Caco-2 (cell line): ENCODE measurements around the gene FBXO17. TPM values are rescaled to one million over a fixed set of nuclear protein-coding genes. Genes with fewer than 3 reads are reported as not detected.

Source experiments
- Bru-seq: library from RNA; stranded (reverse); fragments of 400-500 nt; gene quantifications from one replicate; lab custom pipeline; 2021; lab: Mats Ljungman, UMichigan
- BruChase-seq, 2 experiments: library from RNA; stranded (reverse); fragments of 400-500 nt; gene quantifications; one replicate each; lab custom pipeline; 2021; lab: Mats Ljungman, UMichigan
- BruUV-seq: library from RNA; stranded (reverse); fragments of 400-500 nt; replicated peaks from 2 replicates; lab custom pipeline; 2021; lab: Mats Ljungman, UMichigan
- CTCF ChIA-PET: fragments of 300-600 bp; sonication (Branson Sonifier 250); formaldehyde crosslinking; loops from one replicate; lab custom pipeline; 2022; ENCODE audit warnings: antibody characterized with exemption; lab: Charles Lee
- POLR2A ChIA-PET: fragments of 300-600 bp; sonication (Branson Sonifier 250); formaldehyde crosslinking; loops from one replicate; lab custom pipeline; 2022; ENCODE audit warnings: antibody characterized with exemption; lab: Charles Lee
- DNase-seq, 2 experiments: peaks; one replicate each; pipeline versions ENCODE4 v3.0.0 to v3.0.0-alpha.2; 2020 to 2022
- H3K27me3 ChIP-seq: replicated peaks from 2 replicates; pipeline ENCODE4 v1.6.0; 2011; ENCODE audit warnings: low read length; ENCODE audit not compliant: control insufficient read depth, insufficient read depth
- H3K36me3 ChIP-seq: 2 replicates; pipeline ENCODE4 v1.5.1; 2011; ENCODE audit warnings: low read length; ENCODE audit not compliant: control insufficient read depth, insufficient read depth
- H3K4me1 ChIP-seq: fragments of 250-450 bp; sonication (Bioruptor Pico); 2 replicates; pipeline ENCODE4 v1.5.1; 2020; ENCODE audit warnings: mild to moderate bottlenecking
- H3K4me3 ChIP-seq: 2 replicates; pipeline ENCODE4 v1.5.1; 2011; ENCODE audit warnings: low read depth, mild to moderate bottlenecking, control low read depth, low read length
- H3K9me3 ChIP-seq: fragments of 250-450 bp; sonication (Bioruptor Pico); 2 replicates; pipeline ENCODE4 v1.5.1; 2020; ENCODE audit warnings: mild to moderate bottlenecking, moderate library complexity
- H3K27ac Mint-ChIP-seq: one replicate; pipeline ENCODE4 v1.8.0; 2022; ENCODE audit warnings: mixed read lengths; ENCODE audit not compliant: unreplicated experiment
- H3K27me3 Mint-ChIP-seq: one replicate; pipeline ENCODE4 v1.8.0; 2022; ENCODE audit warnings: mixed read lengths; ENCODE audit not compliant: insufficient read depth, unreplicated experiment
- H3K36me3 Mint-ChIP-seq: one replicate; pipeline ENCODE4 v1.8.0; 2022; ENCODE audit warnings: mild to moderate bottlenecking, mixed read lengths; ENCODE audit not compliant: insufficient read depth, unreplicated experiment
- H3K4me1 Mint-ChIP-seq: one replicate; pipeline ENCODE4 v1.8.0; 2022; ENCODE audit warnings: low read depth, mixed read lengths; ENCODE audit not compliant: unreplicated experiment
- H3K4me3 Mint-ChIP-seq: one replicate; pipeline ENCODE4 v1.8.0; 2022; ENCODE audit warnings: mild to moderate bottlenecking, moderate library complexity, mixed read lengths; ENCODE audit not compliant: unreplicated experiment
- H3K9me3 Mint-ChIP-seq: one replicate; pipeline ENCODE4 v1.8.0; 2022; ENCODE audit warnings: mixed read lengths; ENCODE audit not compliant: unreplicated experiment
- CTCF ChIP-seq, 2 experiments: fragments of 200-600 bp in 1 of 2; IDR thresholded peaks; 1 replicate in 1 of 2; 2 replicates in 1 of 2; pipeline versions ENCODE4 v1.5.1 to v1.8.0; 2011 to 2022; ENCODE audit warnings: antibody characterized with exemption in 1 of 2, control low read depth in 1 of 2, inconsistent platforms in 1 of 2, low read depth in 1 of 2, low read length in 1 of 2, mild to moderate bottlenecking in 1 of 2, moderate library complexity in 1 of 2; ENCODE audit not compliant: insufficient read depth in 1 of 2, severe bottlenecking in 1 of 2, unreplicated experiment in 1 of 2
- intact Hi-C: fragments of 100-400 bp; cut with micrococcal nuclease; formaldehyde crosslinking; loops from one replicate; pipeline ENCODE4 v1.10.0; 2022; ENCODE audit not compliant: unreplicated experiment
- long read RNA-seq: library from polyadenylated mRNA; stranded (forward); transcript quantifications from one replicate; pipeline ENCODE4 v2.0.0, GENCODE V29; 2022
- total RNA-seq: library from RNA; stranded (reverse); gene quantifications from 2 replicates; pipeline ENCODE4 v1.2.3, GENCODE V29; 2022

FBXO17 gene
- total RNA-seq (42.8 and 45.2 TPM in 2 replicates), Bru-seq, nascent RNA (percentile 78 among the genes with signal in this experiment), BruChase-seq, experiment 1, labeled RNA remaining after a 2-hour chase (percentile 77 among the genes with signal in this experiment), BruChase-seq, experiment 2, labeled RNA remaining after a 6-hour chase (percentile 80 among the genes with signal in this experiment)
- long read RNA-seq, transcript FBXO17-201 (6 exons, 2,386 nt), result major isoform, 16 of 47 reads
- long read RNA-seq, partial matches to known transcripts, result 7 of 47 reads
- long read RNA-seq, other reads (novel, unspliced or antisense), result 23 of 47 reads

DNA sequence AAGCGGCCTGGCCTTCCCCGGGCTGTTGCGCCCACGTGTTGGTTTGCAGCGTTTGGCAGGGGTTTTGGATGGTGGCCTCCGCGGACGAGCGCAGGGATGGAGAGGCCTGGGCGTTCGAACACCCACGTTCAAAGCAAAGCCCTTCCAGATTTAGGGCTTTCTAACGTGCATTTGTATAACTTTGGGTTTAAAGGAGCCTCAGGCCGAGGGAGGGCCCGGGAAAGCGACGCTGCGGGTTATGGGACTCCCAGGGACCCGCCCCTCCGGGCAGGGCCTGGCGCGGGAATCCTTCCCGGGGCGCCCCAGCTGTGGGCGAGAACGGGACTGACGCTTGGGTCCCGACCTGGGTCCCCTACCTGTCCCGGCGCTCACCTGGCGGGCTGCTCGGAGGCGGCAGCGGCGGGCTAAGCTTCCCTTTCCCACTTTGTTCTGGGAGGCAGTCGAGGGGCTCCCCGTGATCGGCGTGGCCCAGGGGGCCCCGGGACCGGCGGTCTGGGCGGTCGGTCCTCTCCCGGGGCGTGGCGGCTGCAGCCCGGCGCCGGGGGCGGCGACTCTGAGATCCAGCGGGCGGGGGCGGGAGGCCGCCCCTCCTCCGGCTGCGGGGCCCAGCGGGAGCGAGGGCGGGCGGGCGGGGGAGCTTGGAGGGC is at the start of gene FBXO17:
TSS of gene FBXO17 (minus strand) at position 529 of the 647 bp plus-strand sequence. CDS start 25,423 bp downstream, outside the sequence.
- H3K9me3 ChIP-seq, result peaks cover 7% of the 10 kb centered on the region
- H3K36me3 ChIP-seq, result no peaks in the 10 kb centered on the region; the same call in 1 of the 2 replicates
- H3K4me1 ChIP-seq, result peaks cover 15% of the 10 kb centered on the region
- peak; percentile 75 to 87 for DNase-seq
- TF ChIP-seq CTCF (IDR thresholded peaks at IDR 0.05; ENCODE audit: insufficient read depth in 1 of 2, low read depth in 1 of 2, low read length in 1 of 2, severe bottlenecking in 1 of 2, unreplicated experiment in 1 of 2), result no peak
- intact Hi-C loops, result no loop called here
- no peaks in the 10 kb centered on the region for H3K27me3 ChIP-seq
- Mint-ChIP-seq H3K4me3 (peak within 1 kb of the TSS; percentile 100), H3K27me3 (no peaks in the 10 kb centered on the region), H3K4me1 (no peaks in the 10 kb centered on the region), H3K27ac (peak within 1 kb of the TSS; percentile 92), H3K36me3 (peaks cover 35% of the 10 kb centered on the region), H3K9me3 (peaks cover 4% of the 10 kb centered on the region)
- ChIA-PET CTCF (interaction anchor here (0.6 to 2.4 kb wide), 16 partner anchors 8 to 573 kb away, joined by 3 to 15 read pairs (median 5); partner anchors contain the start of genes FAM98C, MRPS12 and SARS2), POLR2A (interaction anchor here (1.0 to 1.3 kb wide), 3 partner anchors 13 to 56 kb away, joined by 5 to 12 read pairs (median 5); partner anchors contain the start of gene MRPS12)
- BruUV-seq, result TSS peak; percentile 66
- peak within 1 kb of the TSS; percentile 63 for H3K4me3 ChIP-seq

GRCh38 chr19:39024875-39025641 is 49.5 kb upstream of the FBXO17 start:
- POLR2A ChIA-PET, result no interaction called here

More at GRCh38 chr19:39024875-39025641, 49.5 kb upstream of the FBXO17 start:
- no peak for DNase-seq
- intact Hi-C loops, result no loop called here
- BruUV-seq, result no TSS peak
- Histone ChIP-seq H3K4me1 (peaks cover under 1% of the 10 kb centered on the region; the same call in 1 of the 2 replicates), H3K36me3 (no peaks in the 10 kb centered on the region), H3K27me3 (no peaks in the 10 kb centered on the region), H3K9me3 (peaks cover 14% of the 10 kb centered on the region), H3K4me3 (no peak overlapping the region)
- H3K27me3 Mint-ChIP-seq, result peaks cover 3% of the 10 kb centered on the region
- H3K4me3 Mint-ChIP-seq, result no peak overlapping the region
- H3K4me1 Mint-ChIP-seq, result no peaks in the 10 kb centered on the region
- H3K36me3 Mint-ChIP-seq, result no peaks in the 10 kb centered on the region
- TF ChIP-seq CTCF (IDR thresholded peaks at IDR 0.05; ENCODE audit: insufficient read depth in 1 of 2, low read depth in 1 of 2, low read length in 1 of 2, severe bottlenecking in 1 of 2, unreplicated experiment in 1 of 2), result no peak
- CTCF ChIA-PET, result no interaction called here
- H3K27ac Mint-ChIP-seq, result no peak overlapping the region
- peaks cover 14% of the 10 kb centered on the region for H3K9me3 Mint-ChIP-seq
